Muscle layer of colon (tissue), 2 donors: ENCODE measurements around the gene CDK8.

Source experiments
- H3K27ac ChIP-seq: one replicate; pipeline ENCODE4 v1.7.0; 2013; ENCODE audit warnings: low read depth, mild to moderate bottlenecking, low read length, moderate library complexity
- H3K27me3 ChIP-seq, 2 donors: one replicate each; pipeline ENCODE4 v1.7.0; 2013; ENCODE audit warnings: low read length in 2 of 2, mild to moderate bottlenecking in 2 of 2; ENCODE audit not compliant: insufficient read depth in 2 of 2, control insufficient read depth in 1 of 2
- H3K36me3 ChIP-seq: one replicate; pipeline ENCODE4 v1.7.0; 2013; ENCODE audit warnings: mild to moderate bottlenecking, low read length; ENCODE audit not compliant: insufficient read depth
- H3K4me1 ChIP-seq: one replicate; pipeline ENCODE4 v1.7.0; 2013; ENCODE audit warnings: mild to moderate bottlenecking, low read length; ENCODE audit not compliant: insufficient read depth
- H3K4me3 ChIP-seq, 2 donors: one replicate each; pipeline ENCODE4 v1.7.0; 2013; ENCODE audit warnings: low read length in 2 of 2, low read depth in 1 of 2, mild to moderate bottlenecking in 1 of 2, moderate library complexity in 1 of 2
- H3K9ac ChIP-seq: one replicate; pipeline ENCODE4 v1.7.0; 2013; ENCODE audit warnings: low read length
- H3K9me3 ChIP-seq: one replicate; pipeline ENCODE4 v1.7.0; 2013; ENCODE audit warnings: mild to moderate bottlenecking, low read length
- donor health status: abdominal sarcoma.
- donor health status: Adenocarcinoma of cecum.

Gene CDK8

DNA sequence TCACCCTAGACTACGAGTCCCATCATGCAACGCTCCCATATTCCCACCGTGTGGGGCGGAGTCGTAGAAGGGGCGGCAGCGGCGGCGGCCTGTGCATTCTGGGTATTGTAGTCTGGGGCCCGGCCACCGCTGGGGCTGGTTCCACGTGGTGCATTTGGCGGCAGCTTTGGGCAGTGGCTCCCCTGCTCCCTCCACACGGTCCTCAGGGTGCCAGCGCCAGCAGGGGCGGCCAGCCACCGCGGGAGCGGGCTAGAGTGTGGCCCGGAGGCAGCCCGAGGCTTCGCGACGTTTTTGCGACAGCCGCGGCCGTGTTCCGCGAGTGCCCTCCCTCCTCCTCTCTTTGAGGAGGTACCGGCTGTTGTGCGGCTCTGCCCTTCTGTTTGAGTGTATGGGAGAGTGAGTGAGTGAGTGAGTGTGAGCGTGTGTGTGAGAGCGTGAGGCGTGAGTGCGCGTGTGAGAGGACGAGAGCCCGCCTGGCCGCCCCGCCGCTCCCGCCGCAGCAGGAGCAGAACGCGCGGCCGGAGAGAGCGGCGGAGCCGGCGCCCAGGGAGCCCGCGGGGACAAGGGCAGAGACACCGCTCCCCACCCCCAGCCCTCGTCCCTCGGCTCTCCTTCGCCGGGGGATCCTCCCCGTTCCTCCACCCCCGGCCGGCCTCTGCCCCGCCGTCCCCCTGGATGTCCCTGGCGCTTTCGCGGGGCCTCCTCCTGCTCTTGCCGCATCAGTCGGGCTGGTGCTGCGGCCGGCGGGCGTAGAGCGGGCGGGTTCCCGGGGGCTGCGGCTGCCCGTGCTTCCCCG lies at the start of gene CDK8:
CDK8 (plus strand) TSS at position 343 of the 796 bp plus-strand sequence. CDS start 513 bp downstream, outside the sequence.
- Histone ChIP-seq H3K4me3 (peak within 1 kb of the TSS; percentile 83 to 85), H3K27me3 (no peaks in the 10 kb centered on the region), H3K9me3 (no peaks in the 10 kb centered on the region), H3K9ac (peak within 1 kb of the TSS; percentile 77), H3K4me1 (peaks cover 10% of the 10 kb centered on the region), H3K36me3 (no peaks in the 10 kb centered on the region), H3K27ac (peak within 1 kb of the TSS; percentile 59)

- no peaks in the 10 kb centered on the region for H3K4me1 ChIP-seq
- H3K9me3 ChIP-seq, result no peaks in the 10 kb centered on the region
- no peak overlapping the region for H3K9ac ChIP-seq
- peaks cover 34% of the 10 kb centered on the region for H3K36me3 ChIP-seq
- no peak overlapping the region for H3K4me3 ChIP-seq
- no peak overlapping the region for H3K27ac ChIP-seq
- H3K27me3 ChIP-seq, result no peaks in the 10 kb centered on the region
Measured at GRCh38 chr13:26208287-26208686, 45.6 kb upstream of the CDK8 start.

GRCh38 chr13:26213345-26213744 lies 40.6 kb upstream of the CDK8 start:
- Histone ChIP-seq H3K4me1 (no peaks in the 10 kb centered on the region), H3K27me3 (no peaks in the 10 kb centered on the region), H3K36me3 (peaks cover 65% of the 10 kb centered on the region), H3K9me3 (no peaks in the 10 kb centered on the region), H3K4me3 (no peak overlapping the region), H3K9ac (no peak overlapping the region), H3K27ac (no peak overlapping the region)

DNA sequence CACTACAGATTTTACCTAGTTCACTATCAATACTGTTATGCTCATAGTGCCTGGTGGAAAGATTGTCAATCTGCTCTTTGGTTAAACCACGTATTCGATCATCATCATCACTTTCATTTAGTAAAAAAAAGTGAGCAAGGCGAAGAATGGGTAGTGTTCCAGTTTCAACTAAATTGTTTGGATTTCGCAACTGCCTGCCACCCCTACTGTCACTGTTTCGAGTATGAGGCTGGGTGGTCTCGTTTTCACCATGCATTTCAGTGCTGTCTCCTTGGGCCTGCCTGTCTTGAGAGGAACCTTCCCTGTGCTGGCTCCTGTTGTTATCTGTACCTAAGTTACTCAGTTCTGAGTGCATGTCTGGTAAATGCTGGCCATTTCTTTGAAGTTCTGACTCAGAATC lies 39.9 kb upstream of the CDK8 start:
- Histone ChIP-seq H3K36me3 (peaks cover 62% of the 10 kb centered on the region), H3K27ac (no peak overlapping the region), H3K4me1 (no peaks in the 10 kb centered on the region), H3K9me3 (no peaks in the 10 kb centered on the region), H3K9ac (no peak overlapping the region), H3K27me3 (no peaks in the 10 kb centered on the region), H3K4me3 (no peak overlapping the region)

DNA sequence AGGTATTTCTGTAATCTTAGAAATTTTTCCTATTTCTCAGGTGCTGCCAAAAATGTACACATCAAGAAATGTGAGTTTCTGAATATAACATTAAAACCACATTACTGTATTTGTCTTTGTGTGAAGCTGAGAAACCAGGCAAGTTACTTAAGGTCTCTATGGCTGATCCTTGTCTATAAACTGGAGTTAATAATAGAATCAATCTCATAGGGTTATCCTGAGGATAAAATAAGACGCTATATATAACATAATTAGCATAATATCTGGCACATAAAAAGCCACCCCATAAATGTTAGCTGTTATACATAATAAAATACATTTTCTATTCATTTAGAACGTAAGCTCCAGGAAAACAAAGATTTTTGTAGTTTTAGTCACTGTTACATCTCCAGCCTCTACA lies 37.9 kb upstream of the CDK8 start:
- Histone ChIP-seq H3K4me1 (peaks cover 17% of the 10 kb centered on the region), H3K9ac (no peak overlapping the region), H3K9me3 (no peaks in the 10 kb centered on the region), H3K36me3 (peaks cover 59% of the 10 kb centered on the region), H3K27ac (no peak overlapping the region), H3K4me3 (no peak overlapping the region), H3K27me3 (no peaks in the 10 kb centered on the region)

DNA sequence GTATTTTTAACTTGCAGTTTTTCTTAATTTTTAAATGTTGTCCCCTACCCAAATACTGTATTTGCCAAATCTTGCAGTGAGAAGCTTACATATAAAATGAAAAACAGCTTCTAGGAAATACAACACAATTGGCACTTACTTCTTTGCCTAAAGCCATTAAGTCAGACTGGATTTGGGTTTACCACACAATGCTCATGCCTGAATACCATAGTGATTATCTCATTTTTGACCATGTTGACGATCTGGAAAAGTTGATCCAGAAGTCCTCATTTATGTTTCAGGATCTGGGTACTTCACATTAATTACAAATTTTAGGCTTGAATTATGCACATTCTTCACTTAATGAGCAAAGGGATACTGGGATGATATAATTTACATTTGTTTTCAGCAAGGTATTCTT lies 34.2 kb upstream of the CDK8 start:
- H3K9me3 ChIP-seq, result no peaks in the 10 kb centered on the region
- H3K27ac ChIP-seq, result no peak overlapping the region
- H3K27me3 ChIP-seq, result no peaks in the 10 kb centered on the region
- H3K36me3 ChIP-seq, result peaks cover 36% of the 10 kb centered on the region
- H3K9ac ChIP-seq, result no peak overlapping the region
- H3K4me1 ChIP-seq, result peaks cover 25% of the 10 kb centered on the region
- H3K4me3 ChIP-seq, result no peak overlapping the region

GRCh38 chr13:26220575-26220974 lies 33.4 kb upstream of the CDK8 start:
- Histone ChIP-seq H3K27me3 (no peaks in the 10 kb centered on the region), H3K9ac (no peak overlapping the region), H3K9me3 (no peaks in the 10 kb centered on the region), H3K4me3 (peak overlapping the region in 1 of 2 donors; percentile 94), H3K36me3 (peaks cover 29% of the 10 kb centered on the region), H3K4me1 (peaks cover 25% of the 10 kb centered on the region), H3K27ac (no peak overlapping the region)

DNA sequence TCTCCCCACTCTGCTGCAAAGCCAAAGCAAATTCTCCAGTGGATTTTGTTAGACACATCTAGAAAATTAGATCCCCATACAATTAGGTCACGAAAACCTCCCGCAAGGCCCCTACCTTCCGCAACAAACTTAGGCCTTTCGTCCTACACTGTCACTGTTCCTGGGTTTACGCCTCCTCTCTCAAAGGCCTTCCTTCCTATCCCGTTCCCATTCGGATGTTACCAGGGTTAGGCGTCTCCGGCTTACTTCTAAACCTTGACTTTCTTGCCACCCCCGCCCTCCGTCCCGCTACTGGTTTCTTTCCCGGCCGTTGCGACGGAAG lies 32.6 kb upstream of the CDK8 start:
- Histone ChIP-seq H3K27ac (peak overlapping the region; percentile 95), H3K9ac (peak overlapping the region; percentile 16), H3K4me3 (peak overlapping the region; percentile 75 to 94), H3K36me3 (peaks cover 22% of the 10 kb centered on the region), H3K9me3 (no peaks in the 10 kb centered on the region), H3K27me3 (no peaks in the 10 kb centered on the region), H3K4me1 (peaks cover 25% of the 10 kb centered on the region)

DNA sequence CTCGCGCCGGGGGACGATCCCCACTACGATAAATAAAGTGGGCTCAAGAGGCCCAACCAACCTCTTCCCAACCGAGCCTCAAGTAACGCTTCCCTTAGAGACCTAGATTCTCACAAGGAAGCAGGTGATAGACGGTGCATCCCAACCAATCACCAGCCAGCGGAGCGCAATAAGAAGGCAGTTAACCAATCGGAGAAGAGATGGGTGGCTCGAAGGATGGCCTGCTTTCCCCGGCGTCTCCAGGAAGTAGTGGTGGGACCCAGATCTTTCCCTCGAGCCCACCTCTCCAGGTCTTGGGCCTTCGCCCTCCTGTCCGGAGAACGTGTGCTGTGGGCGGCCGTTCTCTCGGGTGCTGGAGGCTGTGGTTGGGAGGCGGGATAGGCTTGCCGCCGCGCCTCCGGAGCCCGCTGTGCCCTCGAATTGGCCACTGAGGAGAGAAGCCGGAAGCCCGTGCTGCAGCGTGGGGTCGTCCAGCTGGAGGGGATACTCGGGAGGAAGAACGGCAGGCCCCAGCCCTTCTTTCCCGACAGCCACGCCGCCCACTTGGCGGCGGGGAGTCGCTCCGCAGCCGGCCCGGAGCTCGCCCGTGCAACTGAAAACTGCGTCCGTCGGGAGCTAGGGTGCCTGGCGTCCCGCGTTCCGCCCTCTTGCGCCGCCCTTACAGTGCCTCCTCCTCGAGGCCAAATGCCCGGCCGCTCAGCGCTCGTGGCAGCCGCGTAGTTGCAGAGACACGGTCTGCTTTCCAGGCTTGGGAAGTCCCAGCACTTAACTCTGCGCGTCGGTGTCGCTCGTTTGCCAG lies 32.0 kb upstream of the CDK8 start, which contains the start of gene RNF6:
RNF6 (minus strand) TSS at position 594 of the 799 bp plus-strand sequence. CDS start 2,665 bp downstream, outside the sequence.
- H3K9ac ChIP-seq, result peak within 1 kb of the TSS; percentile 16
- H3K27ac ChIP-seq, result peak within 1 kb of the TSS; percentile 95
- H3K4me3 ChIP-seq, result peak within 1 kb of the TSS; percentile 75 to 94
- no peaks in the 10 kb centered on the region for H3K27me3 ChIP-seq
- peaks cover 25% of the 10 kb centered on the region for H3K4me1 ChIP-seq
- peaks cover 17% of the 10 kb centered on the region for H3K36me3 ChIP-seq
- no peaks in the 10 kb centered on the region for H3K9me3 ChIP-seq

DNA sequence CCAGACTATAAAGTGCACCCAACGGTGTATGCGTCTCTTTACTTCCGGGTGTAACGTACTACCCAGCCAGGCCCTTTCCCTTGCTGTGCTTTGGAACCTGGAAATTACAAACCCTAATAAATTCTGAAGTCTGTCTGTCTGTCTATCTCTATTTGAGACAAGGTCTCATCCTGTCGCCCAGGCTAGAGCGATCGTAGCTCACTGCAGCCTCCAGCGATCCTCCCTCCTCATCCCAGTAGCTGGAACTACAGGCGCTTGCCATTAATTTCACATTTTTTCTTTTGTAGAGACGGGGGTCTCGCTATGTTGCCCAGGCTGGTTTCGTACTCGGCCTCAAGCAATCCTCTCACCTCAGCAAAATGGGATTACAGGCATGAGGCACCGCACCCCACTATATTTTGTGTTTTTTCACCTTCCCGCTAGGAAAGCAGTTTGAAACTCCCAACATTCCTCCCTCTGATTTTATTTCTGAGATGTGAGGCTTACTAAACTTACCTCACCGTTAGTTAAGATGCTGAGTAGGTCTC lies 31.3 kb upstream of the CDK8 start:
- H3K9me3 ChIP-seq, result no peaks in the 10 kb centered on the region
- H3K4me1 ChIP-seq, result peaks cover 25% of the 10 kb centered on the region
- no peaks in the 10 kb centered on the region for H3K27me3 ChIP-seq
- H3K4me3 ChIP-seq, result peak overlapping the region; percentile 75 to 94
- peaks cover 10% of the 10 kb centered on the region for H3K36me3 ChIP-seq
- H3K9ac ChIP-seq, result peak overlapping the region; percentile 16
- H3K27ac ChIP-seq, result peak overlapping the region; percentile 95

DNA sequence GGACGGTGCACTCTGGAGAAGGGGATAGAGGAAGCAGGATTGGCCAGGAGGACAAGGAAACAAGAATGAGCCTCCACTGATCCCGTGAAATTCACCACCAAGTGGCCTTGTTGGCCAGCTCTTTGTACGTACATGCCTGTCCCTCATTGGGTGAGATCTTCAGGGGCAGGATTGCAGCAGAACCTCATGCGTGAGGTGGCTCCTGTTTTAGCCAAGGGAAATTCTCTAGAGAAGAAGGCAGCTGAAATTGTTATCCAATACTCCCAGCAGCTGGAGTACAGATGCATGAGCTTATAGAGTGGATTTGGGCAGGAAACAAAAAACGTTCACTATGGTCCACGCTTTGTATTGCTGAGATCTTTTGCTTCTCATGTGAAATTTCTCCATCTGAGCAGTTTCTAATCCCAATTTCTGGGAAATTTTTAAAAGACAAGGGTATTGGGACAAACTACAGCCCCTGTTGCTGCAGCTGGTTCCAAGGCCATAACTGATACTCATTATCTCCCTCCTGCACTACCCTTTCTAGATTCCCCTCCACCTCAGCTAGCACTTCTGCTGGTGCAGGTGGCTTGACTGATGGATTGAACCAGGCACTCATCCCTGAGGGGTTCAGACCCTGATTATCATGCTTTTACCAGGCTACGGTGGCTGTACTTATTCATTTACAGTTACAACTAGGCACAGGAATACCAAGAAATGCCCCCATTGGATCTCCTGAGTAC lies 27.9 kb upstream of the CDK8 start:
- no peak overlapping the region for H3K4me3 ChIP-seq
- no peak overlapping the region for H3K27ac ChIP-seq
- no peak overlapping the region for H3K9ac ChIP-seq
- H3K27me3 ChIP-seq, result no peaks in the 10 kb centered on the region
- peaks cover 7% of the 10 kb centered on the region for H3K4me1 ChIP-seq
- no peaks in the 10 kb centered on the region for H3K9me3 ChIP-seq
- H3K36me3 ChIP-seq, result no peaks in the 10 kb centered on the region
